Right hindlimb (tissue), 1 donor: ENCODE results near the gene RALGDS.

Experiments
- DNase-seq: peaks from one replicate; pipeline ENCODE4 v3.0.0-alpha.2; 2018

Gene RALGDS

GRCh38 chr9:133133681-133134387 lies 12.8 kb upstream of the RALGDS start:
- peak; percentile 93 for DNase-seq

- DNase-seq: no peak
These were observed 11.1 kb upstream of the RALGDS start for GRCh38 chr9:133132174-133132573.

- DNase-seq: no peak
These were observed 10.5 kb upstream of the RALGDS start for GRCh38 chr9:133131506-133131905.

GRCh38 chr9:133130685-133131244 lies 9.7 kb upstream of the RALGDS start:
- DNase-seq: no peak

- no peak for DNase-seq
These were observed 8.2 kb upstream of the RALGDS start for GRCh38 chr9:133129001-133129795.

GRCh38 chr9:133128152-133128551 lies 7.1 kb upstream of the RALGDS start:
- no peak for DNase-seq

- DNase-seq: no peak
These were observed 6.4 kb upstream of the RALGDS start for GRCh38 chr9:133127340-133127981.

- no peak for DNase-seq
These were observed 5.8 kb upstream of the RALGDS start for GRCh38 chr9:133126697-133127339.

- peak; percentile 75 for DNase-seq
These were observed 5.1 kb upstream of the RALGDS start for GRCh38 chr9:133125941-133126696.

- no peak for DNase-seq
These were observed 3.9 kb upstream of the RALGDS start for GRCh38 chr9:133124907-133125275.

GRCh38 chr9:133124123-133124906 lies 3.3 kb upstream of the RALGDS start:
- no peak for DNase-seq

GRCh38 chr9:133122935-133123611 lies 2.0 kb upstream of the RALGDS start:
- no peak for DNase-seq

GRCh38 chr9:133122605-133122934 lies 1.5 kb upstream of the RALGDS start:
- no peak for DNase-seq

GRCh38 chr9:133121915-133122550 lies 993 bp upstream of the RALGDS start:
- no peak for DNase-seq

GRCh38 chr9:133120501-133121197 lies 391 bp downstream of the RALGDS start:
- DNase-seq: no peak

GRCh38 chr9:133119846-133120500 lies 1.1 kb downstream of the RALGDS start:
- no peak for DNase-seq

- DNase-seq: peak; percentile 87
These were observed 1.8 kb downstream of the RALGDS start for GRCh38 chr9:133119103-133119845.

GRCh38 chr9:133118568-133118967 lies 2.5 kb downstream of the RALGDS start:
- DNase-seq: no peak

- no peak for DNase-seq
These were observed 2.9 kb downstream of the RALGDS start for GRCh38 chr9:133118179-133118520.
